Choroid plexus epithelial cell (primary cell): ENCODE results near the gene ITK.

Source experiments
- DNase-seq: peaks from one replicate; pipeline ENCODE4 v3.0.0-alpha.2; 2010; ENCODE audit warnings: low read depth
- H3K4me3 ChIP-seq: 2 replicates; pipeline ENCODE4 v1.5.1; 2011; ENCODE audit warnings: low read depth, mild to moderate bottlenecking, control low read depth, low read length, moderate library complexity
- TF ChIP-seq, protein P1 (sequence below): conservative IDR thresholded peaks from 2 replicates; pipeline ENCODE4 v1.5.1; 2011; ENCODE audit warnings: low read depth, mild to moderate bottlenecking, control low read depth, inconsistent platforms, low read length, moderate library complexity

The ITK gene

DNA sequence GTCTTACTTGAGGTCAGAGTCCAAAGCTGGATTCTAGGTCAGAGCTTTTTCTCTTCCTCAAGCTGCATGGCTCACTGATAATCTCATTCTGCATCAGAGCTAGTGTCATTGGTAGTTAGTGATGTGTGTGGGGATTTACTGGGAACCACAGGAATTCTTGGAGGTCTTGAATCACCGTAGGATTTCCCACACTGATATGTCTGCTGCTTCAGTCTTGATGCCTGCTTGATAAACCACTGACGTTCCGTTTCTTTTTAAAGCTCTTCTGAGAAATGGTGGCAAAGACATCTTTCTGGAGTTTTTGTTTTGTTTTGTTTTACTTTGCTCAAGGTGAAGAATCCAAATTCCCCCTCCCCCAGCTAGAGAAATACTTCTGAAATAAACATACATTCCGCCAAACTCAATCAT is 13.4 kb upstream of the ITK start:
- TF ChIP-seq, protein P1, sequence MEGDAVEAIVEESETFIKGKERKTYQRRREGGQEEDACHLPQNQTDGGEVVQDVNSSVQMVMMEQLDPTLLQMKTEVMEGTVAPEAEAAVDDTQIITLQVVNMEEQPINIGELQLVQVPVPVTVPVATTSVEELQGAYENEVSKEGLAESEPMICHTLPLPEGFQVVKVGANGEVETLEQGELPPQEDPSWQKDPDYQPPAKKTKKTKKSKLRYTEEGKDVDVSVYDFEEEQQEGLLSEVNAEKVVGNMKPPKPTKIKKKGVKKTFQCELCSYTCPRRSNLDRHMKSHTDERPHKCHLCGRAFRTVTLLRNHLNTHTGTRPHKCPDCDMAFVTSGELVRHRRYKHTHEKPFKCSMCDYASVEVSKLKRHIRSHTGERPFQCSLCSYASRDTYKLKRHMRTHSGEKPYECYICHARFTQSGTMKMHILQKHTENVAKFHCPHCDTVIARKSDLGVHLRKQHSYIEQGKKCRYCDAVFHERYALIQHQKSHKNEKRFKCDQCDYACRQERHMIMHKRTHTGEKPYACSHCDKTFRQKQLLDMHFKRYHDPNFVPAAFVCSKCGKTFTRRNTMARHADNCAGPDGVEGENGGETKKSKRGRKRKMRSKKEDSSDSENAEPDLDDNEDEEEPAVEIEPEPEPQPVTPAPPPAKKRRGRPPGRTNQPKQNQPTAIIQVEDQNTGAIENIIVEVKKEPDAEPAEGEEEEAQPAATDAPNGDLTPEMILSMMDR = no peak
- H3K4me3 ChIP-seq = no peak overlapping the region
- DNase-seq = peak; percentile 15

DNA sequence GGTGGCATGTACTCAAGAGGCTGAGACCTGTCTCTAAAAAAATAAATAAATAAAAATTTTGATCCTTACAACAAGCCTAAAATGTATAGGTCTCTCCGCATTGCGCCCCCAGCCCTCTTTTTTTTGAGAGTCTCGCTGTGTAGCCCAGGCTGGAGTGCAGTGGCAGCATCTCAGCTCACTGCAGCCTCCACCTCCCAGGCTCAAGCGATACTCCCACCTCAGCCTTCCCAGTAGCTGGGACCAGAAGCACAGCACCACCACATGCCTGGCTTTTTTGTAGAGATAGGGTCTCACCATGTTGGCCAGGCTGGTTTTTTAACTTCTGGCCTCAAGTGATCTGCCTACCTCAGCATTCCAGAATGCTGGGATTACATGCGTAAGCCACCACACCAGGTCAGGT is 12.4 kb upstream of the ITK start:
- TF ChIP-seq, protein P1 = no peak
- no peak for DNase-seq
- no peak overlapping the region for H3K4me3 ChIP-seq

DNA sequence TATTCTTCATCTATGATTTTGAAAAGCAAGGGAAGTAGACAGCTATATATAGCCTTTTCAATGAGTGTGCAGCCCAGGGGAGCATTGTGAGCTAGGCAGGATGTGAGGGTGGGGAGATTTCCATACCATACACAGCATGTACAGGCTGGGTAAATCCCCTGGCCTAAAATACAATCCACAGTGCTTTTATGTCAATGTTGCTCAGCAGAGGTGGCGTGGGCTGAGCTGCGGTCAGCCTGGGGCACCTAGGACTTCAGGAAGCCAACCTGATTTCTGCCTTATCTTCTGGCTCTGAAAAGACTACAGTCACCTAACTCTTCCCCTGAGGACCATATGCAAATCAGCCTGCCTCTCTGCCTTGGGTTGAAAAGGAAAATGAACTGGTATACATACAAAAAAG is 8.2 kb upstream of the ITK start:
- DNase-seq = no peak
- TF ChIP-seq, protein P1 = no peak
- no peak overlapping the region for H3K4me3 ChIP-seq

DNA sequence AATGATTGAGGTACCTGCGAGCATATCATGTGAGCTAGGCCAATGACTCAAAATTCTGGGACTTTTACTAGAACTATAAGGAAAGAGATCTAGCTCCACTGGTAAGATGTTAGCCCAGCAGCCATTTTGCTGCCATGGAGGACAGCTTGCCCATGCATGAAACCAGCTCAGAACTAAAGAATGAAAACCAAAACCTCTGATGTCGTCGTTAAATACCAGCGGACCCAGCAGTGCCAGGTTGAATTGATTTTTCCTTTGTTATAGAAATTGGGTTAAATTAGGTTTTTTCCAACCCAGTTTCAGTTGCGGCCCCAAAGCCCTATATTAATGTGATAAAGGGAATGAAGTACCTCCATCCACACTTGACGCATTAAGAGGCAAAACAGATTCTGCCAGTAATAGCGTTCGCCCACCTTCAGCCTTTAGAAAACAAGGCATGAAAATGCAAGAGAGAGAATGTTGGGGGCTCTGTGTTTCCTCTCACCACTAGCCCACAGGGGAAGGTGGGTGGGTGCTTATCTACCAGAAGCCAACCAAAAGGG is 5.5 kb upstream of the ITK start:
- TF ChIP-seq, protein P1 = no peak
- DNase-seq = no peak
- H3K4me3 ChIP-seq = no peak overlapping the region

DNA sequence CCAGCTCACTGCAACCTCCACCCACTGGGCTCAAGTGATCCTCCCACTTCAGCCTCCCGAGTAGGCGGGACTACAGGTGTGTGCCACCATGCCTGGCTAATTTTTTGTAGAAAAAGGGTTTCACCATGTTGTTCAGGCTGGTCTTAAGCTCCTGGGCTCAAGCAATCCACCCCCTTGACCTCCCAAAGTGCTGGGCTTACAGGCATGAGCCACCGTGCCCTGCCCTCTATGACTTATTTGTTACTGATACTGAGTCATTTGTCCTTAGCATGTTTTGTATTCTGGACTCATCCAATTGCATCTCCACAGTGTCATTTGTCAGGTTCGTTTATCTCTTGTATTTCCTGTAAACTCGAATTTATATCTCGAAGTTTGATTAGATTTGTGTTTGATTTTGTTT is 2.7 kb upstream of the ITK start:
- TF ChIP-seq, protein P1 = no peak
- DNase-seq = no peak
- no peak overlapping the region for H3K4me3 ChIP-seq

DNA sequence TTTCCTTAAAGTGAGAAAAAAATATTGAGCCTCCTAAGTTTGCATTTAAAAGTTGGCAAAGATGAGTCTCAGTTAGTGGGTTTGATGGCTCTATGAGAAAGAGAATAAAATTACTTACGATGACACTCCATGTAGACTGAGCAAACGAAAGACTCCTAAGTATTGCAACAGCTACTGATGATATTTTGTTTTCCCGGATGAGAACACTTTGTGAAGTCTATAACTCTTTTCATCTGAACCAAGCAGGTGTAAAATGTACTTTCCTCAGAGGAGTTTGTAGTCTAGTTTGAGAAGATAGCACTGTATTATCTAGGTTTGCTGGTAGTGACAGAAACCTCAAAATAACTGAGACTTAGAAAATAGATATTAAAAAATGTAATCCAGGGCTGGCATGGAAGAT is 1.7 kb upstream of the ITK start:
- H3K4me3 ChIP-seq = no peak overlapping the region
- DNase-seq = no peak
- TF ChIP-seq, protein P1 = no peak

DNA sequence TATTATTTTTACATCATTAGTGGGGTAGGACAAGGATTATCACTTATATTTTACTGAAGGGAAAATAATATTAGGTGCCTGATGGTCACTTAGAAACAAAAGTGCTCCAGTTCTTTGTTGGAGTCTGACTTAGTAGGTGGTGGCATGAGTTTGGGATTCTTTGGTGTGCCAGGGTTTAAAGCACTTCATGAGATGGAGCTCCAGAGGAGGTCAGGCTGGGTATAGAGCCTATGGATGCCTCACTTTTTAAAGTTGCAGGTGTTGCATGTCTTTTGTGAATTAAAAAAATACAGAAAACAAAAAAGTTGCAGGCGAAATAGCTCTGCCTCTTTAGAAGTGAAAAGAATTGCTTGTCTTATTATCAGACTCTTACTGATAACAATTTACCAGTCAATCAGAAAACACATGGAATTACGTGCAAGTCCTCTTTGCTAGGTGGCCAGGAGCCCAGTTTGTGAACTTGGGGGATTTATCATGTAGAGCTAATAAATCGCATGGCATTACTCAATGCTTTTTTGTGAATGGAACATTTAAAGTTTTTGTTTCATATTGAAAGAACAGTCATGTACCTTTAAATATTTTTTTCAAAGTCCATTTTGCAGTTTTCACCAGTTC is 1.6 kb downstream of the ITK start:
- no peak for DNase-seq
- no peak overlapping the region for H3K4me3 ChIP-seq
- TF ChIP-seq, protein P1 = no peak
